Stomach (tissue), 9 donors: ENCODE data around the gene EFCAB14. TPM values are rescaled to one million over a fixed set of nuclear protein-coding genes. Genes with fewer than 3 reads are reported as not detected.
"Not testable (repeated sequence)": the region's sequence is repeated elsewhere in the genome, so short reads cannot be mapped to it uniquely, and the experiment has no call there.

Experiments
- DNase-seq, 2 donors: peaks; one replicate each; pipeline versions ENCODE4 v3.0.0 to v3.0.0-alpha.2; 2013 to 2019
- H3K27ac ChIP-seq, 5 donors: fragments of 200-600 bp in 4 of 5; sonication (generic) in 4 of 5; one replicate each; pipeline ENCODE4 v1.5.1; 2013 to 2019; ENCODE audit warnings: mild to moderate bottlenecking in 1 of 5, moderate library complexity in 1 of 5
- H3K27me3 ChIP-seq, 3 donors: fragments of 200-600 bp; sonication (generic); one replicate each; pipeline ENCODE4 v1.5.1; 2017 to 2019; ENCODE audit warnings: mixed run types in 1 of 3
- H3K36me3 ChIP-seq, 4 donors: fragments of 200-600 bp; sonication (generic); 1 replicate in 3 of 4; 2 replicates in 1 of 4; pipeline ENCODE4 v1.5.1; 2016 to 2019
- H3K4me1 ChIP-seq, 4 donors: fragments of 200-600 bp; sonication (generic); one replicate each; pipeline ENCODE4 v1.5.1; 2016 to 2019
- H3K4me3 ChIP-seq, 4 donors: fragments of 200-600 bp; sonication (generic) in 3 of 4; one replicate each; pipeline ENCODE4 v1.5.1; 2016 to 2019; ENCODE audit warnings: mild to moderate bottlenecking in 1 of 4
- H3K9me3 ChIP-seq, 4 donors: fragments of 200-600 bp; sonication (generic); one replicate each; pipeline ENCODE4 v1.5.1; 2016 to 2019
- EP300 ChIP-seq: sonication (generic); formaldehyde crosslinking; IDR thresholded peaks from one replicate; pipeline ENCODE4 v1.6.1; 2017; ENCODE audit warnings: antibody characterized with exemption
- POLR2A ChIP-seq, 4 donors: fragments of 450-650 bp; IDR thresholded peaks; one replicate each; pipeline ENCODE4 v1.6.1; 2016; ENCODE audit warnings: antibody characterized with exemption in 4 of 4, control low read depth in 2 of 4, mild to moderate bottlenecking in 1 of 4, moderate library complexity in 1 of 4
- POLR2AphosphoS5 ChIP-seq, 3 donors: sonication (generic); formaldehyde crosslinking; IDR thresholded peaks; one replicate each; pipeline ENCODE4 v1.6.1; 2016; ENCODE audit warnings: antibody characterized with exemption in 3 of 3
- WGBS, 5 donors: extraction: QIAGEN DNeasy Blood & Tissue Kit in 3 of 5; methylation state at CpG; one replicate each; pipeline versions ENCODE4 v1.1.5 to v1.1.7; 2013 to 2018; 5-methylcytosine and 5-hydroxymethylcytosine counted together
- intact Hi-C: fragments of 100-400 bp; cut with DNase I; formaldehyde crosslinking; loops from one replicate; pipeline ENCODE4 v1.15.1; 2023; ENCODE audit warnings: low total_unique reads
- polyA plus RNA-seq, 3 donors: library from polyadenylated mRNA; stranded (reverse); fragments of 200-250 nt; gene quantifications; one replicate each; pipeline ENCODE4 v1.2.3, GENCODE V29; 2013
- total RNA-seq, 5 donors: library from RNA; depleted of rRNA; stranded (reverse); fragments of >200 nt; gene quantifications; one replicate each; pipeline versions ENCODE4 v1.1.0 to v1.2.3, GENCODE V29; 2014 to 2016
- TF ChIP-seq, protein P1 (sequence below), 7 experiments: fragments of 450-650 bp in 4 of 7; fragments of 200-600 bp in 3 of 7; sonication (generic) in 3 of 7; IDR thresholded peaks; one replicate each; pipeline ENCODE4 v1.5.1; 2016 to 2019; ENCODE audit warnings: antibody characterized with exemption in 7 of 7, control low read depth in 2 of 7, mild to moderate bottlenecking in 1 of 7
- donor health status: healthy with polysubstance abuse.
- donor health status: Bipolar disorder and iron deficiency.
- donor health status: healthy.

Gene EFCAB14
- total and polyA plus RNA-seq, 8 donors, result 19.6 to 164 (median 53.8) TPM

DNA sequence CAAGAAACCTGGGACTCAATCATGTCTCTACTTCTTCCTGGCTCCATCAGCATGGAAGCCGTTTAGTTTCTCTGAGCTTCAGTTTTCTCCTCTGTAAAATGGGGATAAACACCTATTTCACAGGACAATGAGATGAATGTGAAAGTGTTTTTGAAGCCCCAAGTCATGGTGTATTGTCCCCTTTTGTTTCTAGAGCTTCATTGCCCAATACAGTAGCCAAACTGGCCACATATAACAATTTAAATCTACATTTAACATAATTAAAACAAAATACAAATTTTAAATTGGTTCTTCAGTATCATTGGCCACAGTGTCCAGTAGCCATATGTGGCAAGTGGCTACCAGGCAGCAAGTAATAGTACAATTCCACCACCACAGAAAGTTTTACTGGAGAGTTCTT, 2.3 kb upstream of the EFCAB14 start:
- peaks cover 0 to 5% (median 0%) of the 10 kb centered on the region in 3 donors for H3K27me3 ChIP-seq
- intact Hi-C loops, result no loop called here

DNA sequence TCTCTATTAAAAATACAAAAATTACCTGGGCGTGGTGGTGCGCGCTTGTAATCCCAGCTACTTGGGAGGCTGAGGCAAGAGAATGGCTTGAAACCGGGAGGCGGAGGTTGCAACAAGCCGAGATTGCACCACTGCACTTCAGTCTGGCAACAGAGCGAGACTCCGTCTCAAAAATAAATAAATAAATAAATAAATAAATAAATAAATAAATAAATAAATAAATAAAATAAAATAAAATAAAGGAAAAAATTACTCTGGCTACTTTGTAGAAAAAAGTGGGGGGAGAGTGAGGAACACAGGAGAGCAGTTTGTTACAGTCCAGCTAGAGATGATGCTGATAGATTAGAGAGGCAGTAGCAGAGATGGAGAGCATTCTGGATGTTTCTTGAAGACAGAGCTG, 1.4 kb upstream of the EFCAB14 start:
- H3K27ac ChIP-seq, result peak overlapping the region; percentile 53 to 98 (median 95)
- H3K27me3 ChIP-seq, intact Hi-C loops, DNase-seq, H3K4me3 ChIP-seq, H3K9me3 ChIP-seq: not testable (repeated sequence)
- 90 to 94% (median 92%) methylated on average over 8 of the region's 8 CpGs for WGBS, 5 donors
- peaks cover 33 to 46% (median 42%) of the 10 kb centered on the region in 4 donors for H3K4me1 ChIP-seq
- H3K36me3 ChIP-seq, result peaks cover 0 to 13% (median 12%) of the 10 kb centered on the region in 4 donors

More for the DNA sequence above, 2.3 kb upstream of the EFCAB14 start:
- peaks cover 31 to 37% (median 34%) of the 10 kb centered on the region in 4 donors for H3K4me1 ChIP-seq
- WGBS, 5 donors, result 94 to 100% (median 96%) methylated on average over 1 of the region's 1 CpG
- H3K9me3 ChIP-seq, result no peaks in the 10 kb centered on the region
- no peak overlapping the region for H3K4me3 ChIP-seq
- DNase-seq, result no peak
- H3K27ac ChIP-seq, result no peak overlapping the region
- TF ChIP-seq, protein P1, sequence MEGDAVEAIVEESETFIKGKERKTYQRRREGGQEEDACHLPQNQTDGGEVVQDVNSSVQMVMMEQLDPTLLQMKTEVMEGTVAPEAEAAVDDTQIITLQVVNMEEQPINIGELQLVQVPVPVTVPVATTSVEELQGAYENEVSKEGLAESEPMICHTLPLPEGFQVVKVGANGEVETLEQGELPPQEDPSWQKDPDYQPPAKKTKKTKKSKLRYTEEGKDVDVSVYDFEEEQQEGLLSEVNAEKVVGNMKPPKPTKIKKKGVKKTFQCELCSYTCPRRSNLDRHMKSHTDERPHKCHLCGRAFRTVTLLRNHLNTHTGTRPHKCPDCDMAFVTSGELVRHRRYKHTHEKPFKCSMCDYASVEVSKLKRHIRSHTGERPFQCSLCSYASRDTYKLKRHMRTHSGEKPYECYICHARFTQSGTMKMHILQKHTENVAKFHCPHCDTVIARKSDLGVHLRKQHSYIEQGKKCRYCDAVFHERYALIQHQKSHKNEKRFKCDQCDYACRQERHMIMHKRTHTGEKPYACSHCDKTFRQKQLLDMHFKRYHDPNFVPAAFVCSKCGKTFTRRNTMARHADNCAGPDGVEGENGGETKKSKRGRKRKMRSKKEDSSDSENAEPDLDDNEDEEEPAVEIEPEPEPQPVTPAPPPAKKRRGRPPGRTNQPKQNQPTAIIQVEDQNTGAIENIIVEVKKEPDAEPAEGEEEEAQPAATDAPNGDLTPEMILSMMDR (IDR thresholded peaks at IDR 0.05), result no peak
- TF ChIP-seq EP300 (no peak), POLR2A (IDR thresholded peaks at IDR 0.05) (no peak), POLR2AphosphoS5 (IDR thresholded peaks at IDR 0.05) (no peak)
- peaks cover 0 to 4% (median 3%) of the 10 kb centered on the region in 4 donors for H3K36me3 ChIP-seq

DNA sequence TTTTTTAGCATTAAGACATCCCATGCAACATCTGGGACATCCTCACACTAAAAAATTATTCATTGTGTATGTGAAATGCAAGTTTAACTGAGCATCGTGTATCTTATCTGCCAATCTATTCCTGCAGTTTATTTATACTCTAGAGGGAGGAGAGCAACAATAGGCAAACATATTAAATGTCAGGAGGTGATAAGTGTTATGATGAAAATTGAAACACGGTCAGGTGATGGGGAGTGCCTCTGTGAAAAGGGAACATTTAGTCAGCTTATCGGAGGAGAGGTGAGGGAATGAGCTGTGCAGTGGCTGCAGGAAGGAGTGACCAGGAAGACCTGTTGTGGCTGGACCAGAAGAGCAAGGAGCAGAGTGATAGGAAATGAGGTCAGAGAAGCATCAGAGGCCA, 775 bp upstream of the EFCAB14 start:
- intact Hi-C loops, result no loop called here
- peak overlapping the region; percentile 78 to 99 (median 93) for H3K4me3 ChIP-seq
- 5 to 13% (median 11%) methylated on average over 3 of the region's 3 CpGs for WGBS, 5 donors

DNA sequence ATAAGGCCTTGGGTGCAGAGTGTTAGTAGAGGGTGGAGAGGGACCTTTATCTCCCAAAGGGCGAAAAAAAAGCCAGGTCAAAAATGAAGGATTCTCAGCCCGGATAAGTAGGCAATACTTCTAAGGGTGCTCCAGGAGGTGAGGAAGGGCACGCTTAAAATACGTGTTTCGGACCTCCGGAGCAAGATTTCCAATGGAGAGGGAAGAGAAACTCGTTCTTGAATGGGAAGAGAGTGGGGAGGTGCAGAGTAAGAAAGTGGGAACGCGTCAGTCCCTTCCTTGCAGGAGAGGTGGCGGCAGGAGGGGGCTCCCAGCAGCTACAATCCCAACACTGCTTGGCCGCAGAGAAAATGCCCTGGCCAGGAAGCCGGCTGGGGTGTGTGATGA, 581 bp downstream of the EFCAB14 start:
- TF ChIP-seq POLR2AphosphoS5 (IDR thresholded peaks at IDR 0.05), result no peak
- TF ChIP-seq EP300, result no peak
- TF ChIP-seq POLR2A (IDR thresholded peaks at IDR 0.05), result no peak
- TF ChIP-seq, protein P1 (IDR thresholded peaks at IDR 0.05), result no peak
- Histone ChIP-seq H3K9me3 (no peaks in the 10 kb centered on the region), H3K27me3 (no peaks in the 10 kb centered on the region), H3K36me3 (peaks cover 0 to 33% (median 31%) of the 10 kb centered on the region in 4 donors), H3K4me3 (peak overlapping the region; percentile 78 to 99 (median 93)), H3K4me1 (peaks cover 37 to 59% (median 55%) of the 10 kb centered on the region in 4 donors), H3K27ac (peak overlapping the region; percentile 94 to 98 (median 96))
- intact Hi-C loops, result no loop called here
- WGBS, 5 donors, result 1 to 3% (median 2%) methylated on average over 12 of the region's 12 CpGs
- DNase-seq, result no peak

More for the DNA sequence above, 775 bp upstream of the EFCAB14 start:
- H3K4me1 ChIP-seq, result peaks cover 33 to 46% (median 43%) of the 10 kb centered on the region in 4 donors
- no peak for TF ChIP-seq EP300
- peak; percentile 48 to 94 (median 79) for TF ChIP-seq POLR2AphosphoS5 (IDR thresholded peaks at IDR 0.05)
- H3K27ac ChIP-seq, result peak overlapping the region; percentile 94 to 98 (median 96)
- H3K27me3 ChIP-seq, result no peaks in the 10 kb centered on the region
- peaks cover 0 to 19% (median 18%) of the 10 kb centered on the region in 4 donors for H3K36me3 ChIP-seq
- peak; percentile 81 to 88 for DNase-seq
- no peaks in the 10 kb centered on the region for H3K9me3 ChIP-seq

DNA sequence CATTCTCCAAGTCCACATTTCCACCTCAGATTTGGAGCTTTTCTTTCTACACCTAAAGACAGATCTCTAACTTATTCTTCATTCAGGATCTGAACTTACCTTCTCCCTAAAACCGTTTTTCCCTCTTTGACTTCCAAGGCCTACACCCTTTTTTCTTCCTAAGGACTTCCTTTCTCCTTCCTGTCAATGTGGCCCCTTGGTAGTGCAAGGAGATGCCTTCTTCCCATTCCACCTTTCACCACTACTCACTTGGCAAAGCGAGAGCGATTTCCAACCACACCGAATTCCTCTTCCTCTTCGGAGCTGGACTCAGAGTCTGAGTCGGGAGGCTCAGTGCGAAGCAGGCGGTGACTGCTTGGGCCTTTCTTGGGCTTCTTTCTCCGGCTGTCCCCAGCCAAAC, 1.3 kb downstream of the EFCAB14 start:
- Histone ChIP-seq H3K27ac (peak overlapping the region; percentile 94 to 98 (median 96)), H3K4me1 (peaks cover 37 to 66% (median 59%) of the 10 kb centered on the region in 4 donors), H3K4me3 (peak overlapping the region; percentile 78 to 99 (median 93)), H3K27me3 (no peaks in the 10 kb centered on the region), H3K36me3 (peaks cover 3 to 40% (median 38%) of the 10 kb centered on the region in 4 donors), H3K9me3 (no peaks in the 10 kb centered on the region)
- WGBS, 5 donors, result 19 to 50% (median 44%) methylated on average over 9 of the region's 9 CpGs
- intact Hi-C loops, result no loop called here
- TF ChIP-seq POLR2AphosphoS5 (IDR thresholded peaks at IDR 0.05), result peak in 1 of 3 donors; percentile 21
- TF ChIP-seq POLR2A (IDR thresholded peaks at IDR 0.05), result no peak
- no peak for DNase-seq

DNA sequence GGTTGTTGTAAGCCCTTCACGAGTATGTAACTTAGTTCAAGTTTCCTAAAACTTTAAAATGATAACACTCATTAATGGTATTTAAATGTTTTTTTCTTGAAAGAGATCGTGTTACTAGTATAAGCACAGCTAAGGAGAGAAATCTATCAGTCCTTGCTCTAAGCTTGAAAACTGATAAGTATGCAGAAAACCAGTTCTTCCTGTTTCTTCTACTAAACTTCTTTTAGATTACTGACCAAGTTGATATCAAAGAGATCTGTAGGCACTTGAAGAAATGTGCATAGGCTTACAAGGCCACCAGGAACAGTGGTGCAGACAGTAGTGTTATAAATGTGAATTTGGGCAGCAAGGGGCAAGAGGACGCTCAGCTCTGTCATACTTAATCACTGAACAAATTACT, 3.9 kb downstream of the EFCAB14 start:
- H3K27me3 ChIP-seq, result no peaks in the 10 kb centered on the region
- peak in 1 of 2 donors; percentile 33 for DNase-seq
- H3K4me3 ChIP-seq, result peak overlapping the region in 1 of 4 donors; percentile 23
- peaks cover 35 to 88% (median 74%) of the 10 kb centered on the region in 4 donors for H3K4me1 ChIP-seq
- H3K27ac ChIP-seq, result peak overlapping the region; percentile 16 to 72 (median 49)
- TF ChIP-seq, protein P1 (IDR thresholded peaks at IDR 0.05), result no peak
- TF ChIP-seq EP300, result no peak
- no peak for TF ChIP-seq POLR2AphosphoS5 (IDR thresholded peaks at IDR 0.05)
- TF ChIP-seq POLR2A (IDR thresholded peaks at IDR 0.05), result no peak
- intact Hi-C loops, result no loop called here
- peaks cover 5 to 66% (median 60%) of the 10 kb centered on the region in 4 donors for H3K36me3 ChIP-seq
- H3K9me3 ChIP-seq, result no peaks in the 10 kb centered on the region
- WGBS, 5 donors, result 26 to 45% (median 43%) methylated on average over 3 of the region's 3 CpGs
